ENCODE data around the gene KDM4F.

The KDM4F gene

DNA sequence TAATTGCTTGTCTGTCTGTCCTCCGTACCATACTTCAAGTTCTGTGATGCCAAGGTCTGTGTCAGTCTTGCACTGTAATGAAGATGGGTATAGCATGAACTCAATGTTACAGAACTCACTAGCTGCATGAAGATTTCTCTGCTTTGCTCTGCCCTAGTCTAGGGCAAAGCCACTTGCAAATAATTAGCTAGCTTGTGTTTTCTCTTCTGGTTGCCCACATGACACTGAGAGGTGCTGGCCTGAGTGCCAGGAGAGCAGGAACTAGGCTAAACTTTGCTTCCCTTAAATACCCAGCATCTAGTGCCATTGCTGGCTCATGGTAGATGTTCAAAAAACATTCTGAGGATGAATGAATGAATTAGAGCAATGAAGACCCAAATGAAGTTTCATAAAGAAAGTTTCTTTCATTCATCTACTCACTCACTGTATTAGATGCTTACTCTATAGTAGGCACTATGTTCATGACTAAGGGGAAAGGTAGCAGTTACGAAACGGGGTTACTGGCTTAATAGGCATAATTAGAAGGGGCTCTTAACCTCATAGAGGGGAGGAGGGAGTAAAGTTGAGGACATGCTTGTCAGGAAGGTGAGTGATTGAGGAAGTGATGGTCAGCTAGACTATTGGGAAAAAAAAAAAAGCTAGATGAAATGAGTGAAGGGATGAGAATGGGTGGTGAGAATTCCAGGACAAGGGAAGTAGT lies 36.0 kb downstream of the KDM4F start:
- DNase-seq (ENCODE audit: extremely low read depth, low read depth) = no peak
- TF ChIP-seq, protein P1, sequence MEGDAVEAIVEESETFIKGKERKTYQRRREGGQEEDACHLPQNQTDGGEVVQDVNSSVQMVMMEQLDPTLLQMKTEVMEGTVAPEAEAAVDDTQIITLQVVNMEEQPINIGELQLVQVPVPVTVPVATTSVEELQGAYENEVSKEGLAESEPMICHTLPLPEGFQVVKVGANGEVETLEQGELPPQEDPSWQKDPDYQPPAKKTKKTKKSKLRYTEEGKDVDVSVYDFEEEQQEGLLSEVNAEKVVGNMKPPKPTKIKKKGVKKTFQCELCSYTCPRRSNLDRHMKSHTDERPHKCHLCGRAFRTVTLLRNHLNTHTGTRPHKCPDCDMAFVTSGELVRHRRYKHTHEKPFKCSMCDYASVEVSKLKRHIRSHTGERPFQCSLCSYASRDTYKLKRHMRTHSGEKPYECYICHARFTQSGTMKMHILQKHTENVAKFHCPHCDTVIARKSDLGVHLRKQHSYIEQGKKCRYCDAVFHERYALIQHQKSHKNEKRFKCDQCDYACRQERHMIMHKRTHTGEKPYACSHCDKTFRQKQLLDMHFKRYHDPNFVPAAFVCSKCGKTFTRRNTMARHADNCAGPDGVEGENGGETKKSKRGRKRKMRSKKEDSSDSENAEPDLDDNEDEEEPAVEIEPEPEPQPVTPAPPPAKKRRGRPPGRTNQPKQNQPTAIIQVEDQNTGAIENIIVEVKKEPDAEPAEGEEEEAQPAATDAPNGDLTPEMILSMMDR (IDR thresholded peaks at IDR 0.05; ENCODE audit: low read depth, low read length) = no peak

DNA sequence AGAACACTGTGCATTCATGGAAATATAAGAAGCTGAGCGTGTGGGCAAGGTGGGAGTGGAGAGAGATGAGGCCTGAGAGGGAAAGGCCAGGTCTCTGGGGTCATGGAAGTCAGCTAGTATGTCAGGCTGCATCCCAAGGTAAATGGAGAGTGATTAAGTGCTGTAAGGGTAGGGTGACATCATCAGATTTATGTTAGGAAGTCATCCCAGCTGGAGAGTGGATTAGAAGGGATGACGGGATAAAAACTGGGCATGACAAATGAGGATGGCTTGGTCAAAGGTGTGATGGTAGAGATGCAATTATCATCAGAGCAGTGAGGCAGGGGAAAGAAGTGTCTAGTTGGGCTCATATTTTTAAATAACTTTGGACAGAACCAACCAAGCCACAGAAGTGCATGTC lies 36.9 kb downstream of the KDM4F start:
- TF ChIP-seq, protein P1 (IDR thresholded peaks at IDR 0.05; ENCODE audit: low read depth, low read length) = no peak
- DNase-seq (ENCODE audit: extremely low read depth, low read depth) = no peak

DNA sequence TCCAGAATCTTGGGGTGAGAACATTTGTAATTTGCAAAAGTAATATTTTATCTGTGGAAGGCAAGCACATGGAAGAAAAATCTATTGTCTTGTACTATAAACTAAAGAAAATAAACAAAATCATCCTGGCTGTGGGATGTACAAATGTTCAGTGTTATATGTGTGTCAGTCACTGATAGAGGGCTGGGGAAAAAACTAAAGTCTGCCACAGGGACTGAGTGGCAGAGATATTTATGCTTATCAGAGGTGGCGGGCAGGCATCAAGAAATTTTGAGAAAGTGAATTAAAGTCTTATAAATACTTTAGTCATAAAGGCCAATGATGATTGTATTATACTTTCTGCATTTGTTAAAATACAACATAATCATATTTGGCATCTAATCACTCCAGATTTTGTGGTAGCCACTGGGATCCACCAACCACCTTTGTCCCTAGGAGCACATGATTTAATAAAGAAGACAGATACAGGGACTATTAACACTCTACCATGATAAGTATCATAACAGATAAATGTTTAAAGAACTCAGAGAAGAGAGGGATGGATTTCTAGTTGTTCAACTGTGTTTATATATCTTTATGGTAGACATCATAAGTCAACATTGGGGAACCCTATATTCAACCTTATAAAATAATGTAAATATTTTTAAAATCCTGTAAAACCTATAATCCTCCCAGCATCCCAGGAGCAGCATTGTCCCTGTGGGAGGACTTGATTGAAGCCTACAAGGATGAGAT lies 37.8 kb downstream of the KDM4F start:
- TF ChIP-seq, protein P1 (IDR thresholded peaks at IDR 0.05; ENCODE audit: low read depth, low read length) = no peak
- no peak for DNase-seq (ENCODE audit: extremely low read depth, low read depth)

DNA sequence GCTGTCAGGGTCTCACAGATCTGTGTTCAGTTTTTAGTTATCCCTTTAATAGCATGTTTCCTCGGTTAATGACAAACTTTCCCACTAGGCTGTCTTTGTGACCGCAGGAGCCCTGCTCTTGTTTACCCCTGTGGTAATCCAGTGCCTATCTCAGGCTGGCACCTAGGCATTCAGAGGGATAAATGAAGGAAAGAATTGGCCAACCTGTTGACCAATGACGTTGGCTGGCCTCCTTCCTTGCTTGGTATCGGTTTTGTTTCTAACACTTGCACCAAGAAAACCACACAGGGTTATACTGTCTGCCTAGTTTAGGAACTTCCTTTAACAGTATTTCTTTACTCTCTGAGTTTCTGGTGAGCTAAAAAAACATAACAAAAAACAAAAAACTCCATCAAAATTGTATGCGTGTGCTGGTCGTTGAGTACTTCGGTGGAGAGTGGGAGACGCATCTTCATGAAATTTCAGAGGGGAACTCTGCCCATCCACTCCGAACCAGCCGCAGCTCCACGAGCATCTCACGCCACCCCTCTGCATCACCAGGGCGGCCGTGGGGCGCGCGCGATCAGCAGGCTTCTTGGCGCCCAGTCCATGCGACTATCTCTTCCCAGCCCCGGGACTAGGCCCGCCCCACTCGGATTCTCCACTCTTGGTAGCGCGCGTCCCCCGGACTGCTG lies 39.9 kb downstream of the KDM4F start:
- TF ChIP-seq, protein P1 (IDR thresholded peaks at IDR 0.05; ENCODE audit: low read depth, low read length) = no peak
- no peak for DNase-seq (ENCODE audit: extremely low read depth, low read depth)

DNA sequence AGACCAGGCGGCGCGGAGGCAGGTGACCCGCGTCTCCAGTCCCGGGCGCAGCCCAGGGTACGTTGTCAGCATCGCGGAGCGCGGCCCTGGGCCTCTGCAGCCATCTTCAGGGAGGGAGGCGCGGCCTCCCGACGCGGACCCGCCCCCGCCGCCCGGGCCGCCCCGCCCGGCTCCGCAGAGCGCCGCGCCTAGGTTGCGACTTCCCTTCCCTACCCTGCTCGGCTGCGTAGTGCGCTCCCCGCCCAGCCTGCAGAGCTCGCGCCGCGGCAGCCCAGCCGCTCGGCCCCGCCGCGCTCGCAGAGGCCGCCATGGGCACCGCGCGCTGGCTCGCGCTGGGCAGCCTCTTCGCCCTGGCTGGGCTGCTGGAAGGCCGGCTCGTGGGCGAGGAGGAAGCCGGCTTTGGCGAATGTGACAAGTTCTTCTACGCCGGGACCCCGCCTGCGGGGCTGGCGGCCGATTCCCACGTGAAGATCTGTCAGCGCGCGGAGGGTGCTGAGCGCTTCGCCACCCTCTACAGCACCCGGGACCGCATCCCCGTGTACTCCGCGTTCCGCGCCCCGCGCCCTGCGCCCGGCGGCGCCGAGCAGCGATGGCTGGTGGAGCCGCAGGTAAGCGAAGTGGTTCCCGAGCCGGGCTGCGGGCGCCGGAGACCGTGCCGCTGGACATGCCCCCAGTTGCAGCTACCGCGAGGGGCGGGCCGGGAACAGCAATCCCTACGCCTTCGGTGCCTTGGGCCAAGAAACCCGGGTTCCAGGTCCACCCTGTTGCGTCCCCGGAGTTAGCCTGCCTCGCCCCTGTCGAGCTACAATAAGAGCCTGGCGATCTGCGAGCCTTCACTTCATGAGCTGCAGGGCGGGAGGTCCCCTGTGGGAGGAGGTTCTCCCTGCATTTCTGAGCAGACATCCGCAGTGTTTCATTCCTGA lies 40.7 kb downstream of the KDM4F start, which contains the start of gene ENDOD1:
Gene ENDOD1, plus strand, starts transcription at position 227 of the 923 bp plus-strand sequence. Its CDS starts 82 bp downstream, at position 309.
- no peak for DNase-seq (ENCODE audit: extremely low read depth, low read depth)
- TF ChIP-seq, protein P1 (IDR thresholded peaks at IDR 0.05; ENCODE audit: low read depth, low read length) = peak; percentile 11

DNA sequence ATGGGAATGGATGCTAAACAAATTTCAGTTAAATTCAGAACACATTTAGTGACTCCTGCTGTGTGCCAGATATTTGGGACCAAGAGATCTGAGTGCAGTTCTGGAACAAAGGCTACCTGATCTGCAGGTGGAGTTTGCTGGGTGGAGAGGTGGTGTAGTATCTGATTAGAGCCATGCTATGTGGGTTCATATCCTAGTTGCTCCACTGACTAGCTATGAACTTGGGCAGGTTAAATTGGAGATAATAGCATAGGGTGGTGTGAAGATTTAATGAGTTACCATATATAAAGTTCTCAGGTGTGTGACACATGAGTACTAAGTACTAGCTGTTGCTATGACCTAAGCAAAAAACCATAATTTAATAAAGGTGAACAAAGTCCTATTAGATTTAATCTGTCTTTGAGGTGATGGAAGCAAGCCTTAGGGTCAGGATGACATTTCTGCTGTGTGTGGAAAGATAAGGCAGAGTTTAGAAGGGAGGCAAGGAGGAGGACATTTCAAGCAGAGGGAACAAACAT lies 42.5 kb downstream of the KDM4F start:
- DNase-seq (ENCODE audit: extremely low read depth, low read depth) = no peak
- TF ChIP-seq, protein P1 (IDR thresholded peaks at IDR 0.05; ENCODE audit: low read depth, low read length) = no peak

Data from AG09319 (cell line).